K562 (cell line): Measurements from ENCODE around the gene C1QTNF12. TPM values are rescaled to one million over a fixed set of nuclear protein-coding genes. Genes with fewer than 3 reads are reported as not detected.

Source experiments
- FOXM1 ChIP-seq, 2 experiments: fragments of 450-650 bp in 1 of 2; sonication (generic) in 1 of 2; formaldehyde crosslinking in 1 of 2; IDR thresholded peaks; 2 replicates each; pipeline versions ENCODE4 v1.6.1 to v1.9.0; 2017 to 2022; ENCODE audit warnings: low read depth in 2 of 2, mild to moderate bottlenecking in 2 of 2, missing genetic modification reagents in 1 of 2, moderate library complexity in 1 of 2
- LCOR ChIP-seq: sonication (generic); formaldehyde crosslinking; IDR thresholded peaks from 2 replicates; pipeline ENCODE4 v1.8.0; 2022; ENCODE audit warnings: mild to moderate bottlenecking, missing genetic modification reagents
- ZNF316 ChIP-seq: fragments of 450-650 bp; IDR thresholded peaks from 2 replicates; pipeline ENCODE4 v1.6.1; 2016
- ZNF408 ChIP-seq: fragments of 250-450 bp; sonication (Bioruptor Pico); IDR thresholded peaks from 2 replicates; pipeline ENCODE4 v1.4.0; 2020; ENCODE audit warnings: low read depth, mild to moderate bottlenecking, moderate library complexity
- polyA plus RNA-seq, 8 experiments: library from polyadenylated mRNA; depleted of rRNA in 4 of 8; stranded (reverse) in 5 of 8; unstranded in 3 of 8; fragments of >200 nt; fragmentation: Nextera tagmentation in 2 of 8; fragmentation: Illumina TruSeq in 1 of 8; extraction: Ambion mirVana in 2 of 8; extraction: Trizol in 1 of 8; gene quantifications; 2 replicates each; pipeline versions ENCODE4 v1.2.1 to v1.2.3, GENCODE V29; 2011 to 2014; ENCODE audit warnings: inconsistent platforms in 1 of 8, missing spikeins in 1 of 8
- total RNA-seq, 7 experiments: library from RNA; depleted of rRNA in 6 of 7; stranded (reverse); fragments of >200 nt in 6 of 7; fragmentation: Illumina TruSeq in 2 of 7; extraction: Trizol in 2 of 7; gene quantifications; 2 replicates each; pipeline versions ENCODE4 v1.2.1 to v1.2.3, GENCODE V29; 2011 to 2021; ENCODE audit warnings: low replicate concordance in 1 of 7
- TF ChIP-seq, protein P1 (sequence below), 2 experiments: fragments of 450-650 bp in 1 of 2; sonication (generic) in 1 of 2; formaldehyde crosslinking in 1 of 2; IDR thresholded peaks; 2 replicates each; pipeline versions ENCODE4 v1.7.1 to v1.9.0; 2016 to 2022; ENCODE audit warnings: inconsistent platforms in 1 of 2, mild to moderate bottlenecking in 1 of 2, missing genetic modification reagents in 1 of 2
- TF ChIP-seq, protein P2 (sequence below): sonication (generic); formaldehyde crosslinking; IDR thresholded peaks from 2 replicates; pipeline ENCODE4 v1.8.1; 2023; ENCODE audit warnings: mild to moderate bottlenecking, missing genetic modification reagents
- TF ChIP-seq, protein P3 (sequence below): fragments of 250-450 bp; sonication (Bioruptor Pico); IDR thresholded peaks from 2 replicates; pipeline ENCODE4 v1.6.1; 2021; ENCODE audit warnings: mild to moderate bottlenecking
- TF ChIP-seq, protein P4 (sequence below), 2 experiments: IDR thresholded peaks; 2 replicates each; pipeline ENCODE4 v1.6.1; 2011; ENCODE audit warnings: borderline replicate concordance in 1 of 2, control low read depth in 1 of 2, low read depth in 1 of 2, low read length in 1 of 2, mild to moderate bottlenecking in 1 of 2, mixed read lengths in 1 of 2, moderate library complexity in 1 of 2; ENCODE audit not compliant: insufficient read depth in 1 of 2, insufficient read length in 1 of 2, poor library complexity in 1 of 2, severe bottlenecking in 1 of 2; ENCODE audit errors: extremely low read depth in 1 of 2

The C1QTNF12 gene
- total and polyA plus RNA-seq, 9 of the 15 experiments (the other 6 are each of a cell fraction or from before 2014, with no cell fraction given): 0.11 to 4.3 (median 0.93) TPM; not detected in 3

DNA sequence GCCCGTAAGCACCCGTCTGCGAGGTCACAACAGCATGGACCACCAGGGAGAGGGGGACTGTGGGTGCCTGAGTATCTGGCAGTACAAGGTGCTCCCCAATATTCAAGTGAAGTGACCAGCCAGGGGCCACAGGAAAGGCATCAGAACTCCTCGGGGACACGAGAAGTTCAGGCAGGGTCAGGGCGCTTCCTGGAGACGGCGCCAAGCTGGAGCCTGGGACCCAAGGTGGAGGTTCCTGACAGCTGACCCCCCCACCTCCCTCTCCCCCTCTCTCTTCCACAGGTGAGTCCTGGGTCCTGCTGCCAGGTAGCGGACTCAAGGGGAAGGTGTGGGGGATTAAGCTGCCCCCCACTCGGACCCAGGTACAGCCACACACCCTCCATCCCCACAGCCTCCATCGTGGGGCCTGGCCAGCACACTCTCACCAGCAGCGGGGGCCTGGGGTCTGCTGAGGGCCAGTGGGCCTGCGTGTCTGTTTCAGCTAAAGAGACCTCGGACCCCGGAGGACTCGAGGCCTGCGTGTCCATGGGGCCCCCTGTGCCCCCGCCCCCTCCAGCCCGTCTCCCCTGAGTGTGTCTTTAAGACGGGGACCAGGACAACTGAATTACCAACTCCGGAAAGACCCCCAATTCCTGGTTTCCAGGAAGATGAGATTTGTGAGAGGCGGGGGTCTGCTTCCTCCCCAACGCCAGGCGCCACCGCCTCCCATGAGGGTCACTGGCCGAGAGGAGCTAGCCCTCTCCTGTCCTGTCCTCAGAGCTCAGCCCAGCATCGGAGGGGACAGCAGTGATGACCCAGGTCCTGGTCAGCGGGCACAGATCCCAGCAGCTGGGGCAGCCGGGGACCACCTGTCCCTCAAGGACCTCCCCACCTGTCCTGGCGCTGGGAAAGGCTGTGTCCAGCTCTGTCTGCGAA, 46.3 kb downstream of the C1QTNF12 start (continued):
- TF ChIP-seq, protein P1, sequence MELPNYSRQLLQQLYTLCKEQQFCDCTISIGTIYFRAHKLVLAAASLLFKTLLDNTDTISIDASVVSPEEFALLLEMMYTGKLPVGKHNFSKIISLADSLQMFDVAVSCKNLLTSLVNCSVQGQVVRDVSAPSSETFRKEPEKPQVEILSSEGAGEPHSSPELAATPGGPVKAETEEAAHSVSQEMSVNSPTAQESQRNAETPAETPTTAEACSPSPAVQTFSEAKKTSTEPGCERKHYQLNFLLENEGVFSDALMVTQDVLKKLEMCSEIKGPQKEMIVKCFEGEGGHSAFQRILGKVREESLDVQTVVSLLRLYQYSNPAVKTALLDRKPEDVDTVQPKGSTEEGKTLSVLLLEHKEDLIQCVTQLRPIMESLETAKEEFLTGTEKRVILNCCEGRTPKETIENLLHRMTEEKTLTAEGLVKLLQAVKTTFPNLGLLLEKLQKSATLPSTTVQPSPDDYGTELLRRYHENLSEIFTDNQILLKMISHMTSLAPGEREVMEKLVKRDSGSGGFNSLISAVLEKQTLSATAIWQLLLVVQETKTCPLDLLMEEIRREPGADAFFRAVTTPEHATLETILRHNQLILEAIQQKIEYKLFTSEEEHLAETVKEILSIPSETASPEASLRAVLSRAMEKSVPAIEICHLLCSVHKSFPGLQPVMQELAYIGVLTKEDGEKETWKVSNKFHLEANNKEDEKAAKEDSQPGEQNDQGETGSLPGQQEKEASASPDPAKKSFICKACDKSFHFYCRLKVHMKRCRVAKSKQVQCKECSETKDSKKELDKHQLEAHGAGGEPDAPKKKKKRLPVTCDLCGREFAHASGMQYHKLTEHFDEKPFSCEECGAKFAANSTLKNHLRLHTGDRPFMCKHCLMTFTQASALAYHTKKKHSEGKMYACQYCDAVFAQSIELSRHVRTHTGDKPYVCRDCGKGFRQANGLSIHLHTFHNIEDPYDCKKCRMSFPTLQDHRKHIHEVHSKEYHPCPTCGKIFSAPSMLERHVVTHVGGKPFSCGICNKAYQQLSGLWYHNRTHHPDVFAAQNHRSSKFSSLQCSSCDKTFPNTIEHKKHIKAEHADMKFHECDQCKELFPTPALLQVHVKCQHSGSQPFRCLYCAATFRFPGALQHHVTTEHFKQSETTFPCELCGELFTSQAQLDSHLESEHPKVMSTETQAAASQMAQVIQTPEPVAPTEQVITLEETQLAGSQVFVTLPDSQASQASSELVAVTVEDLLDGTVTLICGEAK (IDR thresholded peaks at IDR 0.05): no peak
- TF ChIP-seq, protein P1 (CRISPR knock-in tag; IDR thresholded peaks at IDR 0.05): 0 out of 2 replicates have a peak, but pooled peaks have one; percentile 9
- TF ChIP-seq, protein P2, sequence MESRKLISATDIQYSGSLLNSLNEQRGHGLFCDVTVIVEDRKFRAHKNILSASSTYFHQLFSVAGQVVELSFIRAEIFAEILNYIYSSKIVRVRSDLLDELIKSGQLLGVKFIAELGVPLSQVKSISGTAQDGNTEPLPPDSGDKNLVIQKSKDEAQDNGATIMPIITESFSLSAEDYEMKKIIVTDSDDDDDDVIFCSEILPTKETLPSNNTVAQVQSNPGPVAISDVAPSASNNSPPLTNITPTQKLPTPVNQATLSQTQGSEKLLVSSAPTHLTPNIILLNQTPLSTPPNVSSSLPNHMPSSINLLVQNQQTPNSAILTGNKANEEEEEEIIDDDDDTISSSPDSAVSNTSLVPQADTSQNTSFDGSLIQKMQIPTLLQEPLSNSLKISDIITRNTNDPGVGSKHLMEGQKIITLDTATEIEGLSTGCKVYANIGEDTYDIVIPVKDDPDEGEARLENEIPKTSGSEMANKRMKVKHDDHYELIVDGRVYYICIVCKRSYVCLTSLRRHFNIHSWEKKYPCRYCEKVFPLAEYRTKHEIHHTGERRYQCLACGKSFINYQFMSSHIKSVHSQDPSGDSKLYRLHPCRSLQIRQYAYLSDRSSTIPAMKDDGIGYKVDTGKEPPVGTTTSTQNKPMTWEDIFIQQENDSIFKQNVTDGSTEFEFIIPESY (CRISPR knock-in tag): peak; percentile 39; the same call in 1 of the 2 replicates
- TF ChIP-seq LCOR (CRISPR knock-in tag) (no peak), ZNF408 (CRISPR knock-in tag) (no peak), FOXM1 (IDR thresholded peaks at IDR 0.05; ENCODE audit: low read depth) (no peak), FOXM1 (CRISPR knock-in tag; IDR thresholded peaks at IDR 0.05; ENCODE audit: low read depth) (0 out of 2 replicates have a peak, but pooled peaks have one; percentile 36), ZNF316 (no peak)
- TF ChIP-seq, protein P3, sequence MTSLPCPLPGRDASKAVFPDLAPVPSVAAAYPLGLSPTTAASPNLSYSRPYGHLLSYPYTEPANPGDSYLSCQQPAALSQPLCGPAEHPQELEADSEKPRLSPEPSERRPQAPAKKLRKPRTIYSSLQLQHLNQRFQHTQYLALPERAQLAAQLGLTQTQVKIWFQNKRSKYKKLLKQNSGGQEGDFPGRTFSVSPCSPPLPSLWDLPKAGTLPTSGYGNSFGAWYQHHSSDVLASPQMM: no peak
- TF ChIP-seq, protein P4, sequence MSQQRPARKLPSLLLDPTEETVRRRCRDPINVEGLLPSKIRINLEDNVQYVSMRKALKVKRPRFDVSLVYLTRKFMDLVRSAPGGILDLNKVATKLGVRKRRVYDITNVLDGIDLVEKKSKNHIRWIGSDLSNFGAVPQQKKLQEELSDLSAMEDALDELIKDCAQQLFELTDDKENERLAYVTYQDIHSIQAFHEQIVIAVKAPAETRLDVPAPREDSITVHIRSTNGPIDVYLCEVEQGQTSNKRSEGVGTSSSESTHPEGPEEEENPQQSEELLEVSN (IDR thresholded peaks at IDR 0.05; ENCODE audit: borderline replicate concordance in 1 of 2, extremely low read depth in 1 of 2, insufficient read depth in 1 of 2, insufficient read length in 1 of 2, low read depth in 1 of 2, low read length in 1 of 2, poor library complexity in 1 of 2, severe bottlenecking in 1 of 2): no peak
